Liver (tissue), 3 donors: Measurements from ENCODE around the gene ZNF837.

Experiments used
- GABPA ChIP-seq, 2 donors: IDR thresholded peaks in 1 of 2; conservative IDR thresholded peaks in 1 of 2; 2 replicates each; pipeline ENCODE4 v1.6.1; 2016; ENCODE audit warnings: antibody characterized with exemption in 2 of 2, mild to moderate bottlenecking in 1 of 2, moderate library complexity in 1 of 2
- TAF1 ChIP-seq: conservative IDR thresholded peaks from 2 replicates; pipeline ENCODE4 v1.6.1; 2016; ENCODE audit warnings: antibody characterized with exemption, mild to moderate bottlenecking
- TF ChIP-seq, protein P1 (sequence below): fragments of 150-350 bp; IDR thresholded peaks from 2 replicates; pipeline ENCODE4 v1.5.1; 2017; ENCODE audit warnings: improper control_type of control experiment, low read depth, low read length; ENCODE audit not compliant: missing input control
- TF ChIP-seq, protein P2 (sequence below): IDR thresholded peaks from 2 replicates; pipeline ENCODE4 v1.6.1; 2016; ENCODE audit warnings: antibody characterized with exemption, mild to moderate bottlenecking
- donor health status: healthy.
- donor health status: healthy.

DNA sequence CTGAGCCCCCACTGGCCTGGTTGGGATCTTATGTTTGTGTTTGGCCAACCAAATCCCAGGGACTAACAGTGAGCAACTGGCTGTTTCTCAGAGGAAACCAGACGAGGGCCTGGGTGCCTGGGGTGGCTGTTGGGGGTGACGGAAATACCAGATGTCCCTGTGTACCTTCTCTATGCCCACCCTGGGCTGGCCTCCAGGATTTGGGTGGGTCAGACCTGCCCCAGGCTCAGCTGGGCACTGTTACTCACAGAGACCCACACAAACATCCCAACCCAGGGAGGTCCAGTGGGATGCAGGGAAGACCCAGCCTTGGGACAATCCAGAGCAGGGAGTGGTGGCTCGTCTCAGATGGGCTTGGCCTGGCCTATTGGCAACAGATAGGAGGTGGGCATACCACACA lies 45.2 kb downstream of the ZNF837 start:
- TF ChIP-seq TAF1 (no peak), GABPA (IDR thresholded peaks at IDR 0.05 in 1 of 2, conservative IDR thresholded peaks at IDR 0.05 in 1 of 2) (no peak)
- TF ChIP-seq, protein P1, sequence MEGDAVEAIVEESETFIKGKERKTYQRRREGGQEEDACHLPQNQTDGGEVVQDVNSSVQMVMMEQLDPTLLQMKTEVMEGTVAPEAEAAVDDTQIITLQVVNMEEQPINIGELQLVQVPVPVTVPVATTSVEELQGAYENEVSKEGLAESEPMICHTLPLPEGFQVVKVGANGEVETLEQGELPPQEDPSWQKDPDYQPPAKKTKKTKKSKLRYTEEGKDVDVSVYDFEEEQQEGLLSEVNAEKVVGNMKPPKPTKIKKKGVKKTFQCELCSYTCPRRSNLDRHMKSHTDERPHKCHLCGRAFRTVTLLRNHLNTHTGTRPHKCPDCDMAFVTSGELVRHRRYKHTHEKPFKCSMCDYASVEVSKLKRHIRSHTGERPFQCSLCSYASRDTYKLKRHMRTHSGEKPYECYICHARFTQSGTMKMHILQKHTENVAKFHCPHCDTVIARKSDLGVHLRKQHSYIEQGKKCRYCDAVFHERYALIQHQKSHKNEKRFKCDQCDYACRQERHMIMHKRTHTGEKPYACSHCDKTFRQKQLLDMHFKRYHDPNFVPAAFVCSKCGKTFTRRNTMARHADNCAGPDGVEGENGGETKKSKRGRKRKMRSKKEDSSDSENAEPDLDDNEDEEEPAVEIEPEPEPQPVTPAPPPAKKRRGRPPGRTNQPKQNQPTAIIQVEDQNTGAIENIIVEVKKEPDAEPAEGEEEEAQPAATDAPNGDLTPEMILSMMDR = no peak
- TF ChIP-seq, protein P2, sequence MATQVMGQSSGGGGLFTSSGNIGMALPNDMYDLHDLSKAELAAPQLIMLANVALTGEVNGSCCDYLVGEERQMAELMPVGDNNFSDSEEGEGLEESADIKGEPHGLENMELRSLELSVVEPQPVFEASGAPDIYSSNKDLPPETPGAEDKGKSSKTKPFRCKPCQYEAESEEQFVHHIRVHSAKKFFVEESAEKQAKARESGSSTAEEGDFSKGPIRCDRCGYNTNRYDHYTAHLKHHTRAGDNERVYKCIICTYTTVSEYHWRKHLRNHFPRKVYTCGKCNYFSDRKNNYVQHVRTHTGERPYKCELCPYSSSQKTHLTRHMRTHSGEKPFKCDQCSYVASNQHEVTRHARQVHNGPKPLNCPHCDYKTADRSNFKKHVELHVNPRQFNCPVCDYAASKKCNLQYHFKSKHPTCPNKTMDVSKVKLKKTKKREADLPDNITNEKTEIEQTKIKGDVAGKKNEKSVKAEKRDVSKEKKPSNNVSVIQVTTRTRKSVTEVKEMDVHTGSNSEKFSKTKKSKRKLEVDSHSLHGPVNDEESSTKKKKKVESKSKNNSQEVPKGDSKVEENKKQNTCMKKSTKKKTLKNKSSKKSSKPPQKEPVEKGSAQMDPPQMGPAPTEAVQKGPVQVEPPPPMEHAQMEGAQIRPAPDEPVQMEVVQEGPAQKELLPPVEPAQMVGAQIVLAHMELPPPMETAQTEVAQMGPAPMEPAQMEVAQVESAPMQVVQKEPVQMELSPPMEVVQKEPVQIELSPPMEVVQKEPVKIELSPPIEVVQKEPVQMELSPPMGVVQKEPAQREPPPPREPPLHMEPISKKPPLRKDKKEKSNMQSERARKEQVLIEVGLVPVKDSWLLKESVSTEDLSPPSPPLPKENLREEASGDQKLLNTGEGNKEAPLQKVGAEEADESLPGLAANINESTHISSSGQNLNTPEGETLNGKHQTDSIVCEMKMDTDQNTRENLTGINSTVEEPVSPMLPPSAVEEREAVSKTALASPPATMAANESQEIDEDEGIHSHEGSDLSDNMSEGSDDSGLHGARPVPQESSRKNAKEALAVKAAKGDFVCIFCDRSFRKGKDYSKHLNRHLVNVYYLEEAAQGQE = no peak
